ENCODE results near the gene FAM209B.

DNA sequence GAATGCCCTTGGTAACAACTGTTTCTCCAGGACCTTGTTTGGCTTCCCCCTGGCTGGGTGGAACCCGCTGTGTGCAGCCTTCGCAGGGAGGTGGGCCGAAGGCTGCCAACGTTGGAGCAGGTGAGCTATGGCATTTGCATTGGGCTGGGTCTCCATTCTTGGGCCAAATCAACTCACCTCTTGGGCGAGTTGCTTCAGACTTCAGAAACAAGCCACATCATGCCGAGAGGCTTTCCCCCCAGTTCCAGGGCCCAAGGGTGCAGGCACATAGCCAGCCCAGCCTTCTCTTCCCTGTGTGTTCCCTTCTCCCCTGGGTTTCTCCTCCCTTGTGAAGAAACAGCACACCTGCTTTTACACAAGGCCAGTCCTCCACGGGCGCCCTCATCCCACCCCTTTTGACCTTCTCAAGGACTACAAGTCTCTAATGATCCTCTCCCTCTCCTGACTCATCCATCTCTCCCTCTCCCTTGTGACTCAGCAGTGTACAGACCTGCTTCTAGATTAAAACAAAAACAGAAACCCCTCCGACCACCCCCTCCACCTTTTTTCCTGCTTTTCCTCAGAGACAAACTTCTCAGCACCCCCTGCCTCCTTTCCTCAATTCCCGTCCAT lies 41.6 kb downstream of the FAM209B start:
- TF ChIP-seq TAF1 (IDR thresholded peaks at IDR 0.05; ENCODE audit: borderline replicate concordance, low read depth, low read length) (no peak), POLR2A (IDR thresholded peaks at IDR 0.05; ENCODE audit: low read depth, low read length) (no peak), POLR2AphosphoS5 (IDR thresholded peaks at IDR 0.05; ENCODE audit: low read depth, low read length) (no peak)
